ENCODE results near the gene SH3RF1.
A peak's percentile ranks its signal among the peaks of the same experiment; 100 is the strongest.

SH3RF1 gene

DNA sequence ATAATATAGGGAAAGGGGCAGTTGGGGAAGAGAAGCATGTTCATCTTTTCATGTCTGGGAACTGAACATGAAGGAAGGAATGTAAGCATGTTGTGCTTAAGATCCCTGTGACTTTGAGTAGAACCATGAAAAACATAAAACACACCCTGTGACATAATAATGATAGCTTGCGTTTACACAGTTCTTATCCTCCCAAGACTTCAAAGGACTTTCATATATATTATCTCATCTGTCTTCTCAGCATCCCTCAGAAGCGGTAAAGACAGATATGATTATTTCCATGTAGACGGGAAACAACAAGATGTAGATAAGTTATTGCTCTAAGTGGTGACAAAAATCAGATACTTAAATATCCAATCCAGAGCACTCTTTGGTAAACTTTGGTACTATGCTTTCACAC lies 3.3 kb upstream of the SH3RF1 start:
- DNase-seq (ENCODE audit: low read depth): no peak
- TF ChIP-seq, protein P1, sequence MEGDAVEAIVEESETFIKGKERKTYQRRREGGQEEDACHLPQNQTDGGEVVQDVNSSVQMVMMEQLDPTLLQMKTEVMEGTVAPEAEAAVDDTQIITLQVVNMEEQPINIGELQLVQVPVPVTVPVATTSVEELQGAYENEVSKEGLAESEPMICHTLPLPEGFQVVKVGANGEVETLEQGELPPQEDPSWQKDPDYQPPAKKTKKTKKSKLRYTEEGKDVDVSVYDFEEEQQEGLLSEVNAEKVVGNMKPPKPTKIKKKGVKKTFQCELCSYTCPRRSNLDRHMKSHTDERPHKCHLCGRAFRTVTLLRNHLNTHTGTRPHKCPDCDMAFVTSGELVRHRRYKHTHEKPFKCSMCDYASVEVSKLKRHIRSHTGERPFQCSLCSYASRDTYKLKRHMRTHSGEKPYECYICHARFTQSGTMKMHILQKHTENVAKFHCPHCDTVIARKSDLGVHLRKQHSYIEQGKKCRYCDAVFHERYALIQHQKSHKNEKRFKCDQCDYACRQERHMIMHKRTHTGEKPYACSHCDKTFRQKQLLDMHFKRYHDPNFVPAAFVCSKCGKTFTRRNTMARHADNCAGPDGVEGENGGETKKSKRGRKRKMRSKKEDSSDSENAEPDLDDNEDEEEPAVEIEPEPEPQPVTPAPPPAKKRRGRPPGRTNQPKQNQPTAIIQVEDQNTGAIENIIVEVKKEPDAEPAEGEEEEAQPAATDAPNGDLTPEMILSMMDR (IDR thresholded peaks at IDR 0.05; ENCODE audit: control insufficient read depth, extremely low read depth, insufficient read depth): no peak

DNA sequence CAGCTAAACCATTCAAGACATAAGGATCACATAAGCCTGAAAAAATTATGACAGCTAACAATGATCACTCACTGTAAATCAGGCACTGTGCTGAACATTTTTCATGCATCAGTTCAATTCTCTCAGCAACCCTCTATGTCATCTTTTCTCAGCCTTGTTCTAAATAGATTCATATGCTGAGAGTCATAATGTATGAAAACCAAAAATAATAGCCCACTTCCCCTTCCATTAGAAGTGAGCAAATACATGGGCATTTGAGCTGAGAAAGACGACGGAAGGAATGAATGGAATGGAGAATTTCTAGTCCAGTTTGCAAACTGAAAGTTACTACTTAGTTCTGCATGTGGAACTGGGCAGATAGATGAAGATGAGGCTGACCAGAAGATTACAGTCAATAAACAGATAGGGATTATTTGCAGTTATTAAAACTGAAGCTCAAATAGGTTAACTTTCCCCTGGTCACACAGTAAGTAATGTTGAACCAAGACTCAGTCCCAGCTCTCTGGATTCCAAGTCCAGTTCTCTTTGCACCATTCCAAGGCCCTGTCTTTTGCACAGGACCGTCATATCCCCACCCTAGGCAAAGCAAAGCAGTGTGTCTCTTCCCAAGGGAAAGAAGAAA lies 1.6 kb upstream of the SH3RF1 start:
- TF ChIP-seq, protein P1 (IDR thresholded peaks at IDR 0.05; ENCODE audit: control insufficient read depth, extremely low read depth, insufficient read depth): no peak
- DNase-seq (ENCODE audit: low read depth): no peak
- H3K4me3 ChIP-seq (ENCODE audit: low read depth, low read length): no peak overlapping the region

More for the DNA sequence above, 3.3 kb upstream of the SH3RF1 start:
- no peak overlapping the region for H3K4me3 ChIP-seq (ENCODE audit: low read depth, low read length)

DNA sequence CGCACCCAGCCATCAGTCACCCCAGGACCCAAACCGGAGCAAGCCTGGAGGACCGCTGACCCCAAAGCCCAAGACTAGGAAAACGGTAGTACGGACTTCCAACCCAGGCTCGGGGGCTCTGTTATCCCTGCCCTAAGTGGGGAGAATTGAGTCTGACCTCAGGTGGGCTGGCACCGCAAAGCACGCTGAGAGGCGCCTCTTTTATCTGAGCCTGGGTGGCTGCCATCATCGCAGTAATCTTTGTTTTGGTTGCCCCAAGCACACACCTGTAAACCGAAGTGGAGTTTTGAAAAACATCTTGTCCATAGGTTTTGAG lies 894 bp upstream of the SH3RF1 start:
- TF ChIP-seq, protein P1 (IDR thresholded peaks at IDR 0.05; ENCODE audit: control insufficient read depth, extremely low read depth, insufficient read depth): no peak
- DNase-seq (ENCODE audit: low read depth): no peak
- H3K4me3 ChIP-seq (ENCODE audit: low read depth, low read length): peak overlapping the region; percentile 79

DNA sequence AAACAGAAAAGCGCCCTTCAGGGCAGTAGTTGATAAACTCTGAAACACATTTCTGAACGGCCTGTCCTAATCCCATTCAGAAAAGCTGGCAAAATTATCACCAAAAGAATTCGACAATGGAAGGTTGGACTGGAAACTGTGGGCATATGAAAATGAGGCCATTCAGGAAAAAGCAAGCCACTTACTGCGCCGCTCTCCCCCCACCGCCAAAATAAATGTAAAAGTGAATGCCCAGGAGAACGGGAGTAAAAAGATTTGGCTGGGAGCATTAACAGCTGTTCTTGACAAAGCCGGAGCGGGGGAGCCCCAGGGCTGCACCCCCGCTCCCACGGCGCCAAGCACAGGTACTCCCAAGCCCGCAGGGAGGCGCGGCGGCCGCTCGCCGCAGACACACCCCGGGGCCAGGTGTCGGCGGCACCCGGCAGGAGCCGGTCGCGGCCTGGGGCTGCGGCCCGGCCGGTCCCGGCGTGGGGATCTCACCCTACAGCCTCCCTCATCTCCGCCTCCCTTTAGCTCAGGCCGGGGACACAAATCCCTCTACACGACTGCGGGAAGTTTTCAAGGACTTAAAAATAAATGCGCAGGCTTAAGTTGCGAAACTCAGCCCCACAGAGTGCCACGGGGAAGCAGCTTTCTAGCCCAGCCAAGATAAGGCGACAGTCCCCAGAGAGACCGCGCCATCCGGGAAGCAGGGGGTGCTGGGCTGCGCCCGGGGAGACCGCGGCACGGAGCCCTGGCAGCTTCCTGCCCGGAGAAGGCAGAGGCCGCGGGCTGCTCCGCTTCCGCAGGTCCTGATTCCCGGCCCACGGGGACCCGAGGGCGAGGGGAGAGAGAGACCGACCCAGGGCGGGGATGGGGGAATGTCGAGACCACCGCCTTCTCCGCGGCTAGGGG lies 593 bp downstream of the SH3RF1 start:
- peak overlapping the region; percentile 79 for H3K4me3 ChIP-seq (ENCODE audit: low read depth, low read length)
- TF ChIP-seq, protein P1 (IDR thresholded peaks at IDR 0.05; ENCODE audit: control insufficient read depth, extremely low read depth, insufficient read depth): peak; percentile 33
- DNase-seq (ENCODE audit: low read depth): no peak

DNA sequence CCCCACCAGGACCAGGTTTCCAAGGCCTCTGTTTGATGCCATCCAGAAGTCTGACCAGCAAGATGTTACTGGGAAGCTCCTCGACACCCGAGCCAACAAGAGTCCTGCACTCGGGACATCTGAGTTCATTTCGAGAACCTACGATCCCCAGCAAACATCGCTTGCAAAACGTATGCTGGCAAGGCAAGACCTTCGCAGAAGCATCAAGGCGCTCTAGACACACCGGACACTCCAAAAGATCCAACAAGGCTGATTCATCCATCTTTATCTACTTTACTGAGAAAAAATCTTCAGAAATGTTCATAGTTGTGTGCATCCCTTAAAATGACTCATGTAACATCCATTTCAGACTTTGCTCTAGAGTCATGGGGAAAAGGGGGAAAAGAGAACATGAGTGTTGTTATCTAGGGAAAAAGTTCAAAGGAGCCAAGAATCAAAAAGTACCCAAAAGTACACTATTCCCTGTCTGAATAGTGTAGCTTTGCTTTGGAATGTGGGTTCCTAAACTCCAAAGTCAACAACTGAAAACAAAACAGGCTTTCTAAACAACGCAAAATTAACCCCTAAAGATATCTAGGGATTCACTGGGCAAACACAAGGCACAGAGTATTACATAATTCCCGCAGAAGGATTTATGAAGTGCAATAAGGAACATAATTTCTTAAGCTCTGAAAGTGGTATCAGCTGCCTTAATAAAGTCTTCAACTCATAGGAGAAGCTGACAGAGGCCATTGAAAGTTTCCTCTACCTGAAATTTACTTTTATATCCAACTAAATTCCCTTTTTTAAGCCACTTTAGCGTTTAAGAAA lies 1.6 kb downstream of the SH3RF1 start:
- no peak for DNase-seq (ENCODE audit: low read depth)
- peak overlapping the region; percentile 79 for H3K4me3 ChIP-seq (ENCODE audit: low read depth, low read length)

DNA sequence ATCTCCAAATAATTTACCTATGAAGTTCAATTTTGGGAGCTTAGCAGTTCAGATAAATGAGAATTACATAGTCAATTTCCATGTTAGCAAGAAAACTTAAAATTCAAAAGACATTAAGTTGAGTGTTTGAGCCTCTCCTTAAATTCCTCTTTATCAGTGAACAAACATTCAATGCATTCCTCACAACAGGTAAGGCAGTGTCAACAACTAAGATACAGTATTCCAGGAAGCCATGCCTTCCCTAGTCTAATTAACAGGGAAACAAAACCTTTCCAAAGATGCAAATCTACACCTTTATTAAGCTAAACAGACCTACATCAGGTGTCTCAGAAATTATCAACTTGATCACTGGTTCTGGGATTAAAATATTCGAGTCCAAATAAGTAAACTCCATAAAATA lies 3.7 kb downstream of the SH3RF1 start:
- TF ChIP-seq, protein P1 (IDR thresholded peaks at IDR 0.05; ENCODE audit: control insufficient read depth, extremely low read depth, insufficient read depth): no peak
- no peak for DNase-seq (ENCODE audit: low read depth)
- H3K4me3 ChIP-seq (ENCODE audit: low read depth, low read length): no peak overlapping the region; the same call in 1 of the 2 replicates

More for the DNA sequence above, 1.6 kb downstream of the SH3RF1 start:
- TF ChIP-seq, protein P1 (IDR thresholded peaks at IDR 0.05; ENCODE audit: control insufficient read depth, extremely low read depth, insufficient read depth): no peak

Measured in LNCaP clone FGC (cell line).